ENCODE results near the gene NFS1.
"Not testable (repeated sequence)": the region's sequence is repeated elsewhere in the genome, so short reads cannot be mapped to it uniquely, and the experiment has no call there.

The NFS1 gene

DNA sequence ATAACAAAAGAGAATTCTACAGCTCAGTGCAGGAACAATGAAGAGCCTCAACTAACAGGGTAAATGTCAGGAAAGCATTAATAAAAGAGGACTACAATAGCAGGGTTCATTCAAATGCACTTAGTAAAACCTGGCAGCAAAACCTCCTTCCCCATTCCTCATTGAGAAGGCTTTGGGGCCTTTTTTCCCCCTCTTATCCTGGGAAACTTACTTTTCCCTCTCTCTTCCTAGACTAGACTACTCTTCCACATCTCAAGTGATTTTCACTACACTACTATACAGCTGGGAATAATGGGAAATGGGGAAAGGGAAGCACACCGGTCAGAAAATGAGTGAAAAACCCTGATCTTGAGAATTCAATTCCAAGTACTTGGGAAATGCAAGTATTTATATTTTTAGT is 10.1 kb upstream of the NFS1 start:
- Histone ChIP-seq H3K27me3 (replicated peaks in 2 of 5; ENCODE audit: control insufficient read depth in 4 of 5, insufficient read depth in 5 of 5, low read length in 4 of 5) (no peaks in the 10 kb centered on the region), H3K9me3 (ENCODE audit: control extremely low read depth in 1 of 5, control insufficient read depth in 4 of 5, insufficient read depth in 2 of 5, low read depth in 1 of 5, low read length in 4 of 5) (no peaks in the 10 kb centered on the region), H3K4me1 (ENCODE audit: control extremely low read depth in 1 of 4, control insufficient read depth in 4 of 4, insufficient read depth in 4 of 4, low read length in 3 of 4) (no peaks in the 10 kb centered on the region), H3K27ac (ENCODE audit: insufficient read depth in 1 of 2, low read depth in 1 of 2, low read length in 2 of 2, poor library complexity in 1 of 2, severe bottlenecking in 2 of 2) (no peak overlapping the region), H3K36me3 (ENCODE audit: control insufficient read depth in 4 of 4, insufficient read depth in 4 of 4, low read length in 3 of 4) (peaks cover 40 to 92% (median 67%) of the 10 kb centered on the region in 4 experiments), H3K4me3 (ENCODE audit: control insufficient read depth in 1 of 7, extremely low read depth in 1 of 7, insufficient read depth in 4 of 7, low read depth in 2 of 7, low read length in 6 of 7) (no peak overlapping the region)
- POLR2A ChIA-PET = interaction anchor here (1.5 kb wide), 1 partner anchor 9 kb away, joined by 7 read pairs; no protein-coding TSS in a partner anchor
- WGBS (ENCODE audit: insufficient coverage) = no CpG with 5 or more reads among the region's 1 CpG
- peak in 2 of 3 donors; percentile 2 to 8 for DNase-seq
- CTCF ChIA-PET = interaction anchor here (0.7 to 1.1 kb wide), 2 partner anchors 16 to 101 kb away, joined by 3 to 4 read pairs; no protein-coding TSS in a partner anchor

- DNase-seq = peak in 2 of 3 donors; percentile 3 to 6
- no peaks in the 10 kb centered on the region for H3K4me1 ChIP-seq (ENCODE audit: control extremely low read depth in 1 of 4, control insufficient read depth in 4 of 4, insufficient read depth in 4 of 4, low read length in 3 of 4)
- no peaks in the 10 kb centered on the region for H3K27me3 ChIP-seq (replicated peaks in 2 of 5; ENCODE audit: control insufficient read depth in 4 of 5, insufficient read depth in 5 of 5, low read length in 4 of 5)
- no peak overlapping the region for H3K4me3 ChIP-seq (ENCODE audit: control insufficient read depth in 1 of 7, extremely low read depth in 1 of 7, insufficient read depth in 4 of 7, low read depth in 2 of 7, low read length in 6 of 7)
- no peak overlapping the region for H3K27ac ChIP-seq (ENCODE audit: insufficient read depth in 1 of 2, low read depth in 1 of 2, low read length in 2 of 2, poor library complexity in 1 of 2, severe bottlenecking in 2 of 2)
- H3K36me3 ChIP-seq (ENCODE audit: control insufficient read depth in 4 of 4, insufficient read depth in 4 of 4, low read length in 3 of 4) = peaks cover 33 to 91% (median 63%) of the 10 kb centered on the region in 4 experiments
- no CpG with 5 or more reads among the region's 1 CpG for WGBS (ENCODE audit: insufficient coverage)
- CTCF ChIA-PET = interaction anchor here (1.2 kb wide), 1 partner anchor 10 kb away, joined by 5 read pairs; no protein-coding TSS in a partner anchor
- POLR2A ChIA-PET = no interaction called here
- H3K9me3 ChIP-seq (ENCODE audit: control extremely low read depth in 1 of 5, control insufficient read depth in 4 of 5, insufficient read depth in 2 of 5, low read depth in 1 of 5, low read length in 4 of 5) = no peaks in the 10 kb centered on the region
Measured at GRCh38 chr20:35708502-35708901, 9.3 kb upstream of the NFS1 start.

- peak in 1 of 3 donors; percentile 2 for DNase-seq
Measured at GRCh38 chr20:35706591-35707529, 7.7 kb upstream of the NFS1 start.

DNA sequence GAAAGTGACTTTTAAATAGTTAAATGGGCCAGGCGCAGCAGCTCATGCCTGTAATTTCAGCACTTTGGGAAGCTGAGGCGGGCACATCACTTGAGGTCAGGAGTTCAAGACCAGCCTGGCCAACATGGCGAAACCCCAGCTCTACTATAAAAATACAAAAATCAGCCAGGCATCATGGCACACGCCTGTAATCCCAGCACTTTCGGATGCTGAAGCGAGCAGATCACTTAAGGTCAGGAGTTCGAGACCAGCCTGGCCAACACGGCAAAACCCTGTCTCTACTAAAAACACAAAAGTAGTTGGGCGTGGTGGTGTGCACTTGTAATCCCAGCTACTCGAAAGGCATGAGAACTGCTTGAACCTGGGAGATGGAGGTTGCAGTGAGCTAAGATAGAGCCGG is 6.7 kb upstream of the NFS1 start:
- H3K4me3 ChIP-seq (ENCODE audit: control insufficient read depth in 1 of 7, extremely low read depth in 1 of 7, insufficient read depth in 4 of 7, low read depth in 2 of 7, low read length in 6 of 7); POLR2A ChIA-PET; H3K9me3 ChIP-seq (ENCODE audit: control extremely low read depth in 1 of 5, control insufficient read depth in 4 of 5, insufficient read depth in 2 of 5, low read depth in 1 of 5, low read length in 4 of 5); H3K4me1 ChIP-seq (ENCODE audit: control extremely low read depth in 1 of 4, control insufficient read depth in 4 of 4, insufficient read depth in 4 of 4, low read length in 3 of 4); H3K27me3 ChIP-seq (replicated peaks in 2 of 5; ENCODE audit: control insufficient read depth in 4 of 5, insufficient read depth in 5 of 5, low read length in 4 of 5); H3K27ac ChIP-seq (ENCODE audit: insufficient read depth in 1 of 2, low read depth in 1 of 2, low read length in 2 of 2, poor library complexity in 1 of 2, severe bottlenecking in 2 of 2): not testable (repeated sequence)
- CTCF ChIA-PET = interaction anchor here (1.4 to 1.8 kb wide), 2 partner anchors 12 to 29 kb away, joined by 3 to 4 read pairs; no protein-coding TSS in a partner anchor
- H3K36me3 ChIP-seq (ENCODE audit: control insufficient read depth in 4 of 4, insufficient read depth in 4 of 4, low read length in 3 of 4) = peaks cover 24 to 92% (median 57%) of the 10 kb centered on the region in 4 experiments
- DNase-seq = peak in 1 of 3 donors; percentile 2
- WGBS (ENCODE audit: insufficient coverage) = 100% methylated on average over 8 of the region's 11 CpGs

More at GRCh38 chr20:35706591-35707529, 7.7 kb upstream of the NFS1 start:
- WGBS (ENCODE audit: insufficient coverage) = 100% methylated on average over 3 of the region's 17 CpGs
- H3K36me3 ChIP-seq (ENCODE audit: control insufficient read depth in 4 of 4, insufficient read depth in 4 of 4, low read length in 3 of 4) = peaks cover 28 to 93% (median 62%) of the 10 kb centered on the region in 4 experiments
- CTCF ChIA-PET = interaction anchor here (0.9 to 1.8 kb wide), 2 partner anchors 12 to 87 kb away, joined by 3 to 4 read pairs; no protein-coding TSS in a partner anchor
- H3K27ac ChIP-seq (ENCODE audit: insufficient read depth in 1 of 2, low read depth in 1 of 2, low read length in 2 of 2, poor library complexity in 1 of 2, severe bottlenecking in 2 of 2); POLR2A ChIA-PET; H3K9me3 ChIP-seq (ENCODE audit: control extremely low read depth in 1 of 5, control insufficient read depth in 4 of 5, insufficient read depth in 2 of 5, low read depth in 1 of 5, low read length in 4 of 5); H3K4me1 ChIP-seq (ENCODE audit: control extremely low read depth in 1 of 4, control insufficient read depth in 4 of 4, insufficient read depth in 4 of 4, low read length in 3 of 4); H3K4me3 ChIP-seq (ENCODE audit: control insufficient read depth in 1 of 7, extremely low read depth in 1 of 7, insufficient read depth in 4 of 7, low read depth in 2 of 7, low read length in 6 of 7); H3K27me3 ChIP-seq (replicated peaks in 2 of 5; ENCODE audit: control insufficient read depth in 4 of 5, insufficient read depth in 5 of 5, low read length in 4 of 5): not testable (repeated sequence)

GRCh38 chr20:35704514-35705261 is 5.5 kb upstream of the NFS1 start:
- CTCF ChIA-PET = interaction anchor here (1.4 to 2.0 kb wide), 2 partner anchors 30 to 180 kb away, joined by 3 to 4 read pairs; no protein-coding TSS in a partner anchor
- Histone ChIP-seq H3K4me3 (ENCODE audit: control insufficient read depth in 1 of 7, extremely low read depth in 1 of 7, insufficient read depth in 4 of 7, low read depth in 2 of 7, low read length in 6 of 7) (no peak overlapping the region), H3K27ac (ENCODE audit: insufficient read depth in 1 of 2, low read depth in 1 of 2, low read length in 2 of 2, poor library complexity in 1 of 2, severe bottlenecking in 2 of 2) (no peak overlapping the region), H3K36me3 (ENCODE audit: control insufficient read depth in 4 of 4, insufficient read depth in 4 of 4, low read length in 3 of 4) (peaks cover 20 to 80% (median 49%) of the 10 kb centered on the region in 4 experiments), H3K9me3 (ENCODE audit: control extremely low read depth in 1 of 5, control insufficient read depth in 4 of 5, insufficient read depth in 2 of 5, low read depth in 1 of 5, low read length in 4 of 5) (no peaks in the 10 kb centered on the region), H3K4me1 (ENCODE audit: control extremely low read depth in 1 of 4, control insufficient read depth in 4 of 4, insufficient read depth in 4 of 4, low read length in 3 of 4) (peaks cover 5 to 13% (median 9%) of the 10 kb centered on the region in 4 experiments), H3K27me3 (replicated peaks in 2 of 5; ENCODE audit: control insufficient read depth in 4 of 5, insufficient read depth in 5 of 5, low read length in 4 of 5) (no peaks in the 10 kb centered on the region)
- peak in 1 of 3 donors; percentile 4 for DNase-seq
- POLR2A ChIA-PET = interaction anchor here (1.6 kb wide), 1 partner anchor 9 kb away, joined by 4 read pairs; no protein-coding TSS in a partner anchor
- WGBS (ENCODE audit: insufficient coverage) = 100% methylated on average over 4 of the region's 5 CpGs

DNA sequence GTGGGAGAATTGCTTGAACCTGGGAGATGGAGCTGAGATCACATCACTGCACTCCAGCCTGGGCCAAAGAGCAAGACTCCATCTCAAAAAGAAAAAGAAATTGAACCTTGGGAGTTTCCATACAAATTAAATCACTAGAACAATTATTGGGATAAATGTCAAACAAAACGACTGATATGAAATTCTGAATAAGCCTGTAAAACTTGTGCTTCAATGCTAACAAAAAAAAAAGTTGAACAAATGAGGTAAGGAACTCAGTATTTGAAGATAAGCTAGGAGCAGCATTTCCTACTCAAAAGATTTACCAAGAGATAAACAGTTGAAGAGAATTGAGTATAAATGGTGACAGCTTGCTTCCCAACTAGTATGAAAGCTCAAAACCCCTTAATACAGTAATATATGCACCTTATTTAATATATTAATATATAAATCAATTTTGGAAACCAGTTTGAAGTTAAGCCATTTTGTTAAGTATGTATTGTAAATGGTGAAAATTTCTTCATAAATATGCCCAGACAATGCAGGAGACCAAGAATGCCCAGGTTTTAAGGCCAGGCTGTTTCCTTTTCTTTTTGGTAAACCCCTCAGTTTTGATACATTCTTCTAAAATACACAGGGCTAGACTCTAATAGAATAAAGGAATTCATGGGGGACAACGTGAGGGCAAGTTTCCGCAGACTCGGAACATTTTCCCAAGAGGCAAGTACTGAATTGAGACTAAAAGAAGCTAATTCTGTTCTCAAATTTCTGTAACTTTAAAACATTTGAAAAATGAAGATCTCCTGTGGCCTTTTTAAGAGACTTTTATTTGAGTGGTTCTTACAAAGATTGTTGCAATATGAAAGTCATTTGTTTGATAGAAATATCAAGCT is 3.9 kb upstream of the NFS1 start:
- WGBS (ENCODE audit: insufficient coverage) = no CpG with 5 or more reads among the region's 4 CpGs
- Histone ChIP-seq H3K27me3 (replicated peaks in 2 of 5; ENCODE audit: control insufficient read depth in 4 of 5, insufficient read depth in 5 of 5, low read length in 4 of 5) (no peaks in the 10 kb centered on the region), H3K9me3 (ENCODE audit: control extremely low read depth in 1 of 5, control insufficient read depth in 4 of 5, insufficient read depth in 2 of 5, low read depth in 1 of 5, low read length in 4 of 5) (no peaks in the 10 kb centered on the region), H3K4me1 (ENCODE audit: control extremely low read depth in 1 of 4, control insufficient read depth in 4 of 4, insufficient read depth in 4 of 4, low read length in 3 of 4) (peaks cover 7 to 21% (median 18%) of the 10 kb centered on the region in 4 experiments), H3K27ac (ENCODE audit: insufficient read depth in 1 of 2, low read depth in 1 of 2, low read length in 2 of 2, poor library complexity in 1 of 2, severe bottlenecking in 2 of 2) (no peak overlapping the region), H3K36me3 (ENCODE audit: control insufficient read depth in 4 of 4, insufficient read depth in 4 of 4, low read length in 3 of 4) (peaks cover 15 to 65% (median 42%) of the 10 kb centered on the region in 4 experiments), H3K4me3 (ENCODE audit: control insufficient read depth in 1 of 7, extremely low read depth in 1 of 7, insufficient read depth in 4 of 7, low read depth in 2 of 7, low read length in 6 of 7) (no peak overlapping the region)
- DNase-seq = peak in 1 of 3 donors; percentile 21
- POLR2A ChIA-PET = interaction anchor here (0.6 to 1.6 kb wide), 5 partner anchors 11 to 152 kb away, joined by 3 to 7 read pairs (median 4); partner anchors contain the start of genes CPNE1 and RBM12
- CTCF ChIA-PET = interaction anchor here (0.6 to 2.1 kb wide), 2 partner anchors 15 to 247 kb away, joined by 3 to 7 read pairs; no protein-coding TSS in a partner anchor
